ENCODE data around the gene ERG.

GRCh38 chr21:38454702-38455101 is 43.6 kb downstream of the ERG start:
- TF ChIP-seq CTCF (conservative IDR thresholded peaks at IDR 0.05 in 1 of 2, IDR thresholded peaks at IDR 0.05 in 1 of 2; ENCODE audit: low read depth in 1 of 2, low read length in 2 of 2) (no peak), EZH2 (IDR thresholded peaks at IDR 0.05; ENCODE audit: low read length, missing control alignments) (no peak)

All from fibroblast of lung (primary cell).